Measurements from ENCODE around the gene LBR. TPM values are rescaled to one million over a fixed set of nuclear protein-coding genes. Genes with fewer than 3 reads are reported as not detected.
"Not testable (repeated sequence)": the region's sequence is repeated elsewhere in the genome, so short reads cannot be mapped to it uniquely, and the experiment has no call there.

LBR gene
- total RNA-seq, 2 donors from 2014 or later: 49.8 to 72.3 TPM

GRCh38 chr1:225474439-225474985, 46.7 kb upstream of the LBR start:
- no peak for TF ChIP-seq CTCF (conservative IDR thresholded peaks at IDR 0.05)
- H3K9me3 ChIP-seq (ENCODE audit: control insufficient read depth, low read length): no peaks in the 10 kb centered on the region
- DNase-seq: no peak
- WGBS, 2 experiments (ENCODE audit: insufficient coverage in 1 of 2, insufficient read length in 1 of 2): 52 to 54% methylated on average over 8 to 13 of the region's 13 CpGs
- no peaks in the 10 kb centered on the region for H3K4me1 ChIP-seq (ENCODE audit: control insufficient read depth, insufficient read depth, low read length)
- no peaks in the 10 kb centered on the region for H3K36me3 ChIP-seq (ENCODE audit: control insufficient read depth, insufficient read depth, low read length)
- no peak overlapping the region for H3K27ac Mint-ChIP-seq
- no peaks in the 10 kb centered on the region for H3K27me3 ChIP-seq (ENCODE audit: control insufficient read depth, insufficient read depth, low read length, poor library complexity, severe bottlenecking)
- no peaks in the 10 kb centered on the region for H3K9me3 Mint-ChIP-seq
- no peak overlapping the region for H3K9ac ChIP-seq (ENCODE audit: extremely low read depth, low read length, poor library complexity, severe bottlenecking)
- H3K27ac ChIP-seq (ENCODE audit: low read depth, low read length): no peak overlapping the region
- H3K4me1 Mint-ChIP-seq: peaks cover 4% of the 10 kb centered on the region
- no peaks in the 10 kb centered on the region for H3K36me3 Mint-ChIP-seq (ENCODE audit: low read depth)
- H3K4me3 Mint-ChIP-seq: no peak overlapping the region
- H3K27me3 Mint-ChIP-seq (ENCODE audit: insufficient read depth): peaks cover 16% of the 10 kb centered on the region
- H3K4me3 ChIP-seq (ENCODE audit: low read length): no peak overlapping the region

GRCh38 chr1:225473676-225474438, 46.0 kb upstream of the LBR start:
- not testable (repeated sequence) for H3K4me3 Mint-ChIP-seq; H3K36me3 ChIP-seq (ENCODE audit: control insufficient read depth, insufficient read depth, low read length); H3K36me3 Mint-ChIP-seq (ENCODE audit: low read depth); H3K4me1 ChIP-seq (ENCODE audit: control insufficient read depth, insufficient read depth, low read length); H3K9me3 ChIP-seq (ENCODE audit: control insufficient read depth, low read length); H3K9ac ChIP-seq (ENCODE audit: extremely low read depth, low read length, poor library complexity, severe bottlenecking); H3K4me1 Mint-ChIP-seq; H3K27ac ChIP-seq (ENCODE audit: low read depth, low read length); H3K27ac Mint-ChIP-seq; H3K9me3 Mint-ChIP-seq; H3K27me3 ChIP-seq (ENCODE audit: control insufficient read depth, insufficient read depth, low read length, poor library complexity, severe bottlenecking); H3K4me3 ChIP-seq (ENCODE audit: low read length)
- H3K27me3 Mint-ChIP-seq (ENCODE audit: insufficient read depth): peaks cover 16% of the 10 kb centered on the region
- 93 to 96% methylated on average over 20 to 26 of the region's 26 CpGs for WGBS, 2 experiments (ENCODE audit: insufficient coverage in 1 of 2, insufficient read length in 1 of 2)
- DNase-seq: peak; percentile 41

- not testable (repeated sequence) for H3K4me3 ChIP-seq (ENCODE audit: low read length); H3K27ac Mint-ChIP-seq; H3K4me3 Mint-ChIP-seq; H3K27ac ChIP-seq (ENCODE audit: low read depth, low read length); H3K9me3 ChIP-seq (ENCODE audit: control insufficient read depth, low read length); H3K36me3 ChIP-seq (ENCODE audit: control insufficient read depth, insufficient read depth, low read length); H3K27me3 ChIP-seq (ENCODE audit: control insufficient read depth, insufficient read depth, low read length, poor library complexity, severe bottlenecking); H3K9me3 Mint-ChIP-seq; H3K36me3 Mint-ChIP-seq (ENCODE audit: low read depth); H3K9ac ChIP-seq (ENCODE audit: extremely low read depth, low read length, poor library complexity, severe bottlenecking); H3K4me1 Mint-ChIP-seq; H3K4me1 ChIP-seq (ENCODE audit: control insufficient read depth, insufficient read depth, low read length)
- DNase-seq: peak; percentile 46
- 89 to 93% methylated on average over 4 to 8 of the region's 8 CpGs for WGBS, 2 experiments (ENCODE audit: insufficient coverage in 1 of 2, insufficient read length in 1 of 2)
- peaks cover 16% of the 10 kb centered on the region for H3K27me3 Mint-ChIP-seq (ENCODE audit: insufficient read depth)
These were observed 45.4 kb upstream of the LBR start for GRCh38 chr1:225473266-225473665.

GRCh38 chr1:225471453-225472301, 43.8 kb upstream of the LBR start:
- Mint-ChIP-seq H3K4me3 (no peak overlapping the region), H3K4me1 (peaks cover 4% of the 10 kb centered on the region), H3K9me3 (no peaks in the 10 kb centered on the region), H3K27ac (no peak overlapping the region), H3K27me3 (ENCODE audit: insufficient read depth) (peaks cover 14% of the 10 kb centered on the region), H3K36me3 (ENCODE audit: low read depth) (no peaks in the 10 kb centered on the region)
- Histone ChIP-seq H3K27ac (ENCODE audit: low read depth, low read length) (no peak overlapping the region), H3K9ac (ENCODE audit: extremely low read depth, low read length, poor library complexity, severe bottlenecking) (no peak overlapping the region), H3K36me3 (ENCODE audit: control insufficient read depth, insufficient read depth, low read length) (no peaks in the 10 kb centered on the region), H3K4me1 (ENCODE audit: control insufficient read depth, insufficient read depth, low read length) (no peaks in the 10 kb centered on the region), H3K27me3 (ENCODE audit: control insufficient read depth, insufficient read depth, low read length, poor library complexity, severe bottlenecking) (no peaks in the 10 kb centered on the region), H3K4me3 (ENCODE audit: low read length) (no peak overlapping the region), H3K9me3 (ENCODE audit: control insufficient read depth, low read length) (no peaks in the 10 kb centered on the region)
- no peak for TF ChIP-seq CTCF (conservative IDR thresholded peaks at IDR 0.05)
- DNase-seq: peak; percentile 41
- 81 to 84% methylated on average over 15 to 29 of the region's 29 CpGs for WGBS, 2 experiments (ENCODE audit: insufficient coverage in 1 of 2, insufficient read length in 1 of 2)

All from endodermal cell (in vitro differentiated cells).